NCI-H1048 (cell line): ENCODE data around the gene SVEP1.
A peak's percentile ranks its signal among the peaks of the same experiment; 100 is the strongest.
"Not testable (repeated sequence)": the region's sequence is repeated elsewhere in the genome, so short reads cannot be mapped to it uniquely, and the experiment has no call there.

ENCODE experiments used
- DNase-seq: peaks from one replicate; lab custom pipeline; 2025; lab: John Stamatoyannopoulos, UW

Gene SVEP1

GRCh38 chr9:110443866-110444220, 135.7 kb downstream of the SVEP1 start:
- DNase-seq = no peak

- DNase-seq = no peak
Measured at GRCh38 chr9:110443146-110443865, 136.2 kb downstream of the SVEP1 start.

- no peak for DNase-seq
Measured at GRCh38 chr9:110440796-110441195, 138.7 kb downstream of the SVEP1 start.

- DNase-seq = no peak
Measured at GRCh38 chr9:110440172-110440571, 139.4 kb downstream of the SVEP1 start.

DNA sequence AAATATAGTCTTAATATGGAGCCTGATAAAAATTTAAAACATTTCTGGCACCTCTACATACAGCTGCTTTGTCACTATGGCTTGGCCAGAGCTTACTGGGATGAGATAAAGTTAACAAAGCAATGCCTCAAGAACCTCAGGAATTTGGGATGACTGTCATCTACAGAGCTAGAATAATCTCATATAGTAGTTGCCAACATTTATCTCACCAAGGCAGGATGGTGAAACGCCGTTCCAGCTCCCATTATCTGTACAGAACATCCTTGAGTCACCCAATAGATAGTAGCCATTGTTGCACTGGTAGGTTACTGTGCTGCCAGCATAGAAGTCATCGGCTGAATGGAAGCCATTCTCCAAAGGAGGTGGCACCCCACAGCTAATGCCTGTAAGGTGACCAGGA, 147.3 kb downstream of the SVEP1 start:
- DNase-seq = no peak

DNA sequence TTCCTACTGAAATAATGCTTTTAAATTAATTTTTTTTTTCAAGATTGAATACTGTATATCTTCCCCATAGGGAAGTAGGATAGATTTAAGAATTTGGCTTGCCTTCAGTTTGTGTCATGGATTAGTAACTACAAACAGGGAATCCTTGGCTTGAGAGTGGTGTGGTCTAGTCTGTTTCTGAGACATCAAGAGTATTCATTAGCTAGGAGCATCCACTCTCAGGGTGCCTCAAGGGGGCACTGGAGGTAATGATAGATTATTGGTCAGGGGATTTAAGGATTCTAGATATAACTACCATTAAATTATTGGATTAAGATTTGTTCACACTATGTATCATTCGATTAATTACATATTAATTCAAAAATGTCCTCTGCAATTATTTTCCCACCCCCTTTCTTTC, 150.1 kb downstream of the SVEP1 start:
- DNase-seq = no peak

- no peak for DNase-seq
Measured at GRCh38 chr9:110427497-110428104, 151.9 kb downstream of the SVEP1 start.

DNA sequence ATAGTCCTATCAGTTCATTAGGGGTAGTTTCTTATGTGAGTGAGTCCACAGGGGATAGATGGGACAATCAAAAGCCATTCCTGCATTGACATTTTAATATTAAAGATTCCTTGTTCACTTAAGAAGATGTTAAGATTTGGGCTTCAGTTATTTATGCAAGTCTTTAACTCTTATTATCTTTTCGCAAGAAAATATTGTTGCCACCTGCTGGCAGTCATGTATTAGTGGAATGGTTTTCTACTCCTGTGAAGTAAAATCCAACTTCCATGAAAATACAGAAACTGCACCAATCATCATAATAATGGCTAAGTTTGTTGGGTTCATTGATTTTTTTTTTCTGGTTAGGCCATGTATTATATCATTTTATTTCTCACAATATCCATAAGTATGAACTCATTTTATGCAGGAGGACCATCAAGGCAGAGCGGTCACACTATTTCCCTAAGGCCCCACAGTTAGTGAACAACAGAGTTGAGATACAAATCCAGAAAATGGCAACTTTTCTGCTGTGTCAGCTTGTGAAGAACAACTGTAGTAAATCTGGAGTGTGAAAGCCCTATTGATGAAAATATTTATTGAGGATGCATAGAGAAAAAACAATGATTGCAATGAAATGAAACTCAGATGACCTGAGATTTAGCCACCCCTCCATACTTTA, 153.4 kb downstream of the SVEP1 start:
- no peak for DNase-seq

DNA sequence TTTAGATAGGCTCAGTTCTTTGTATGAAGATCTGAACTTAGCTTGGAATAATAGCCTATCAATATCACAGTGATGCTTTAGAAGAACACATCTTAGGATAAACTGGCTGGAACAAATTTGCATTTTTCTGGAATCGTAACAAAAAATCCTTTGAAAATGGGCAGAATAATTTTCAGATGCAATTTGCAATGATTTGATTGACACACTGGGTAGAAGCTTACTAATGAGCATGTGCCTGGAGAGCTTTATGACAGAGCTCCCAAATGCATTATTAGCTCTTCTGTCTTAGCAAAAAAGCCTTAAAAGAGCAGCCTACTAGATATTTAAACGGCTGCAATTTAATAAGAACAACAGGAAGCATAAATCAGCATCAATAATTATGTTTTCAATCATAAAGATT, 165.1 kb downstream of the SVEP1 start:
- DNase-seq = no peak

DNA sequence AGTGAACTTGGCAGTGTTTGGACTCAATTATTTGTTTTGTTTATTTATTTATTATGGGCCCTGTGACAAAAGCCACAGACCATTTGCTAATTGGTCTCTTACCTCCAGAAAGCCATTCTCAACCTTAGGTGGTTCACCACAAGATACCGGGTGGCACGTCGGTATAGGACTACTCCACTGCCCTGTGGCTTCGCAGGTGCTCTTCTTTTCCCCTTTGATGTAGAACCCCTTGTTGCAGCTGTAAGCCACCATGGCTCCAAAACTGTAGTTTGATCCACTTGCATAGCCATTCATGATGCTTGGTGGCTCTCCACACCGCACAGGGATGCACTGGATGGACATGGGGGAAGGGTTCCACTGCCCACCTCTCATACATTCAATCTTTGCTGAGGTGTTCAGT, 168.6 kb downstream of the SVEP1 start:
- no peak for DNase-seq

GRCh38 chr9:110408598-110408997, 170.9 kb downstream of the SVEP1 start:
- no peak for DNase-seq

GRCh38 chr9:110405858-110406443, 173.6 kb downstream of the SVEP1 start:
- no peak for DNase-seq

DNA sequence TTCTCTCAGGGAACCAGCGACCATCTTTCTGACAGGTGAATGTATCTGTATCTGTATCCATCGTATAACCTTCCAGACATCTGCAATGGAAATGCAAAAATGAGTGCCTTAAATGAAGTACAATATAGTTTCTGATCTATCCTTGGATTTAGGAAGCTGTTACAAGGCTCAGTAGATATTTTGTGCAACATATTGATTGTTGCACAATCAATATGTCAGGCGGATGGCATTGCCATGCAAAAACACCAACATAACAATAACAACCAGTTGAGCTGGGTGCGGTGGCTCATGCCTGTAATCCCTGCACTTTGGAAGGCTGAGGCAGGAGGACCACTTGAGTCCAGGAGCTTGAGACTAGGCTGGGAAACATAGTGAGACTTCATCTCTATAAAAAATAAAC, 175.1 kb downstream of the SVEP1 start:
- no peak for DNase-seq

DNA sequence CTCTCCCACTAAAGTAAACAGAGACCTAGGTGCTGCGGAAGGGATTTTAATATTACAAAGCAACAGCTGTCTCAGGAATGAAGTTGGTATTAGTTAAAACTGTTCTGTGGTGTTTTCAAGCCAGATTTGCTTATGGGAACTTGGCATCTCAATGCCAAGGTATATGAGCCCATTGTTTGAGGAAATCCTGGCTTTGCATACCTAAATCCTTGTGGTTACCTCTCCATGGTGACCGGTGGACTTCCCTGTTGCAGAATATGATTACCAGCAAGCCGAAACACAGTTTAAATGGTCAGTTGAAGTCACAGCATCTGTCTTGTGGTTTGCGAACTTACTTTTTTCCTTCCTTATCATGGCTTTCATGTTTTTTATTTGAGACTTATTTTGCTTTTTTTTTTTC, 179.6 kb downstream of the SVEP1 start:
- peak; percentile 77 for DNase-seq

DNA sequence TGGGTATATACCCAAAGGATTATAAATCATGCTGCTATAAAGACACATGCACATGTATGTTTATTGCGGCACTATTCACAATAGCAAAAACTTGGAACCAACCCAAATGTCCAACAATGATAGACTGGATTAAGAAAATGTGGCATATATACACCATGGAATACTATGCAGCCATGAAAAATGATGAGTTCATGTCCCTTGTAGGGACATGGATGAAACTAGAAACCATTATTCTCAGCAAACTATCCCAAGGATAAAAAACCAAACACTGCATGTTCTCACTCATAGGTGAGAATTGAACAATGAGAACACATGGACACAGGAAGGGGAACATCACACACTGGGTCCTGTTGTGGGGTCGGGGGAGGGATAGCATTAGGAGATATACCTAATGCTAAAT, 180.5 kb downstream of the SVEP1 start:
- not testable (repeated sequence) for DNase-seq

GRCh38 chr9:110391826-110392485, 187.6 kb downstream of the SVEP1 start:
- no peak for DNase-seq

GRCh38 chr9:110389148-110389750, 190.3 kb downstream of the SVEP1 start:
- DNase-seq = no peak

GRCh38 chr9:110383491-110383890, 196.1 kb downstream of the SVEP1 start:
- DNase-seq = no peak

- DNase-seq = no peak
Measured at GRCh38 chr9:110382731-110383130, 196.8 kb downstream of the SVEP1 start.

DNA sequence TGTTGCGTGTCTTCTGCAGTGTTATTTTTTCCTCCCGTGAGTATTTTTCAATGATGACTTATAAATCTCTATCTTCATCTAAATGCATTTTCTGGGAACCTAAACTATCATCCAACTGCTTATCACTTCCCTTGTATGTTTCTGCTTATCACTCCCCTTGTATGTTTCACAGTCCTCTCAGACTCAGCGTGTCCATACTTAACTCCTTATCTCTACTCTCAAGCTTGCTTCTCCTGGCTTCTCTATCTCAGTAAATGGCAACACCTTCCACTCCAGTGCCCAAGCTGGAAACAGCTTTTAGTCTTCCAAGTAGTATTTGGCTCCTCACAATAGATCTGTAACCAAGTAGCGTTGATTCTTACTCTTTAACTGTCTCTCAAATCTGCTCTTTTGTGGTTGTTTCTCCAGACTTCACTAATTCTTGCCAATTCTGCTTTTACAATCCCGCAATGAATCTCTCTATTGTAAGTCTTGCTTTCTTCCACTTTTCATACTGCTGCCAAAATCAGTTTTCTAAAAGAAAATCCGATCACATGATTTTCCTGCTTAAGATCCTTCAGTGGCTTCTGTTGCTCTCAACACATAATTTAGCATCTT, 208.0 kb downstream of the SVEP1 start:
- no peak for DNase-seq

DNA sequence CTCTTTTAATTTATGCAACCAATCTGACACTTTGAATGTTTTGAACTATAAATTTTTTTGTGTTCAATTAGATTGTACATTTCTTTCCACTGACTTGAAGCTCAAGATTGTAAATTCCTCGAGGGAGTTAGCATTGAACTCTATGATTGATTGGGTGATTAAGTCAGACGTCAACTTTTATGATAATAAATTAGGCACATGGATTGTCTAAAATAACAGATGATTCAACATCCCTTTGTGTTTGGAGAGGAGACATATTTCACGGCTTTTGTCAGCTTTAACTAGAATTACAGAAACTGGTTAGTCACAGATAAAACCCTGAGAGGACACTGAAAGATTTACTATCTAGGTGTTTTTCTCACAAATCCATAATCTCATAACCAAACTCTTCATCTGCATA, 209.2 kb downstream of the SVEP1 start:
- DNase-seq = no peak

DNA sequence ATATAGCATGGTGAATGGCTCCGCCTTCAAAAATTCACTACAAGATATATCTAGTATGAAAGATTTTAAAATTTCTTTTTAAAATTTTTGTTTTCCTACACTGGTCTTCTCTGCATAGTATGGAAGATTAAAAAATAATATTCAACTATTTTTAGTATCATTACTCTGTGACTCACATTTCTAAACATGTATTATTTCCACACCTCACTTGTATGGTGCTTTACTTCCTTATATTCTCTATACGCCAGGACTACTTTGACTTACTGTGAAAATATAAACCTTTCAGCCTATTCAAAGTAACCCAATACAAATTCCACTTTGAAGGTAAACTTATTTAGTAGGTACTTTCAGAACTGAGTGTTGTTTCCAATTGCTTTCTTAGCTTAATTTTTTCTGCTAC, 215.1 kb downstream of the SVEP1 start:
- DNase-seq = no peak
